Gastroesophageal sphincter (tissue), 4 donors: ENCODE results near the gene CPB2. TPM values are rescaled to one million over a fixed set of nuclear protein-coding genes. Genes with fewer than 3 reads are reported as not detected.

ENCODE experiments used
- ATAC-seq: fragments of 150-250 bp; one replicate; pipeline ENCODE4 v1.9.1; 2016; ENCODE audit warnings: mild to moderate bottlenecking, moderate library complexity
- H3K27ac ChIP-seq, 4 donors: fragments of 200-600 bp; sonication (generic) in 3 of 4; 1 replicate in 3 of 4; 2 replicates in 1 of 4; pipeline ENCODE4 v1.5.1; 2016 to 2019
- H3K27me3 ChIP-seq: fragments of 200-600 bp; sonication (generic); one replicate; pipeline ENCODE4 v1.5.1; 2019
- H3K36me3 ChIP-seq, 2 donors: fragments of 200-600 bp; sonication (generic); one replicate each; pipeline ENCODE4 v1.5.1; 2019; ENCODE audit warnings: control low read depth in 1 of 2
- H3K4me1 ChIP-seq, 3 donors: fragments of 200-600 bp; sonication (generic); 1 replicate in 2 of 3; 2 replicates in 1 of 3; pipeline ENCODE4 v1.5.1; 2016 to 2019; ENCODE audit warnings: control low read depth in 2 of 3
- H3K4me3 ChIP-seq, 2 donors: fragments of 200-600 bp; sonication (generic); one replicate each; pipeline ENCODE4 v1.5.1; 2019; ENCODE audit warnings: mild to moderate bottlenecking in 1 of 2, moderate library complexity in 1 of 2
- H3K9me3 ChIP-seq, 3 donors: fragments of 200-600 bp; sonication (generic); one replicate each; pipeline ENCODE4 v1.5.1; 2017 to 2019; ENCODE audit warnings: control low read depth in 2 of 3
- CTCF ChIP-seq, 4 experiments: fragments of 200-600 bp in 2 of 4; fragments of 450-650 bp in 2 of 4; sonication (generic) in 1 of 4; IDR thresholded peaks; one replicate each; pipeline ENCODE4 v1.5.1; 2017 to 2019; ENCODE audit warnings: antibody characterized with exemption in 4 of 4, mild to moderate bottlenecking in 2 of 4, moderate library complexity in 2 of 4
- EP300 ChIP-seq: sonication (generic); formaldehyde crosslinking; IDR thresholded peaks from one replicate; pipeline ENCODE4 v1.6.1; 2017; ENCODE audit warnings: antibody characterized with exemption, mild to moderate bottlenecking
- POLR2A ChIP-seq, 2 donors: fragments of 450-650 bp; IDR thresholded peaks; one replicate each; pipeline ENCODE4 v1.6.1; 2017; ENCODE audit warnings: antibody characterized with exemption in 2 of 2, mild to moderate bottlenecking in 2 of 2, moderate library complexity in 1 of 2
- POLR2AphosphoS5 ChIP-seq: sonication (generic); formaldehyde crosslinking; IDR thresholded peaks from one replicate; pipeline ENCODE4 v1.6.1; 2017; ENCODE audit warnings: antibody characterized with exemption
- WGBS, 2 donors: methylation state at CpG; one replicate each; pipeline ENCODE4 v1.1.5; 2018; ENCODE audit warnings: low coverage in 1 of 2; 5-methylcytosine and 5-hydroxymethylcytosine counted together
- total RNA-seq, 4 donors: library from RNA; depleted of rRNA; stranded (reverse); fragments of >200 nt; gene quantifications; one replicate each; pipeline ENCODE4 v1.1.0, GENCODE V29; 2016

The CPB2 gene
- total RNA-seq, 4 donors from 2014 or later = not detected

GRCh38 chr13:46082324-46082723 lies 22.5 kb downstream of the CPB2 start:
- no peak for ATAC-seq
- H3K27ac ChIP-seq = no peak overlapping the region
- no peak overlapping the region for H3K4me3 ChIP-seq
- peaks cover 8% of the 10 kb centered on the region for H3K27me3 ChIP-seq
- no peaks in the 10 kb centered on the region for H3K9me3 ChIP-seq
- WGBS, 2 donors = 75 to 94% methylated on average over 1 to 5 of the region's 5 CpGs
- TF ChIP-seq EP300 (no peak), POLR2AphosphoS5 (no peak), CTCF (IDR thresholded peaks at IDR 0.05) (no peak), POLR2A (IDR thresholded peaks at IDR 0.05) (no peak)
- H3K36me3 ChIP-seq = no peaks in the 10 kb centered on the region
- no peaks in the 10 kb centered on the region for H3K4me1 ChIP-seq

- 49 to 88% methylated on average over 1 to 2 of the region's 2 CpGs for WGBS, 2 donors
- Histone ChIP-seq H3K4me3 (no peak overlapping the region), H3K9me3 (no peaks in the 10 kb centered on the region), H3K36me3 (no peaks in the 10 kb centered on the region), H3K4me1 (no peaks in the 10 kb centered on the region), H3K27me3 (no peaks in the 10 kb centered on the region), H3K27ac (no peak overlapping the region)
- no peak for ATAC-seq
- TF ChIP-seq POLR2AphosphoS5 (no peak), POLR2A (IDR thresholded peaks at IDR 0.05) (no peak), EP300 (no peak), CTCF (IDR thresholded peaks at IDR 0.05) (no peak)
These were observed 25.1 kb downstream of the CPB2 start for GRCh38 chr13:46079770-46080169.

GRCh38 chr13:46077265-46077664 lies 27.6 kb downstream of the CPB2 start:
- TF ChIP-seq POLR2A (IDR thresholded peaks at IDR 0.05) (no peak), CTCF (IDR thresholded peaks at IDR 0.05) (no peak), POLR2AphosphoS5 (no peak)
- no peak for ATAC-seq
- no peaks in the 10 kb centered on the region for H3K27me3 ChIP-seq
- no peak overlapping the region for H3K27ac ChIP-seq
- WGBS, 2 donors = 60% methylated on average over 1 of the region's 1 CpG; no CpG with 5 or more reads in 1 of the 2 donors
- H3K4me3 ChIP-seq = no peak overlapping the region
- H3K4me1 ChIP-seq = no peaks in the 10 kb centered on the region
- H3K36me3 ChIP-seq = no peaks in the 10 kb centered on the region
- no peaks in the 10 kb centered on the region for H3K9me3 ChIP-seq

GRCh38 chr13:46076827-46077226 lies 28.0 kb downstream of the CPB2 start:
- H3K9me3 ChIP-seq = no peaks in the 10 kb centered on the region
- H3K4me3 ChIP-seq = no peak overlapping the region
- TF ChIP-seq EP300 (no peak), POLR2AphosphoS5 (no peak), POLR2A (IDR thresholded peaks at IDR 0.05) (no peak), CTCF (IDR thresholded peaks at IDR 0.05) (no peak)
- no peaks in the 10 kb centered on the region for H3K36me3 ChIP-seq
- no peak overlapping the region for H3K27ac ChIP-seq
- H3K4me1 ChIP-seq = no peaks in the 10 kb centered on the region
- 74 to 95% methylated on average over 3 of the region's 3 CpGs for WGBS, 2 donors
- no peaks in the 10 kb centered on the region for H3K27me3 ChIP-seq
- no peak for ATAC-seq

- Histone ChIP-seq H3K4me1 (no peaks in the 10 kb centered on the region), H3K9me3 (no peaks in the 10 kb centered on the region), H3K4me3 (no peak overlapping the region), H3K27ac (no peak overlapping the region), H3K36me3 (no peaks in the 10 kb centered on the region), H3K27me3 (no peaks in the 10 kb centered on the region)
- WGBS, 2 donors = 82 to 86% methylated on average over 1 of the region's 1 CpG
- TF ChIP-seq POLR2A (IDR thresholded peaks at IDR 0.05) = no peak
- TF ChIP-seq POLR2AphosphoS5 = no peak
- no peak for TF ChIP-seq CTCF (IDR thresholded peaks at IDR 0.05)
- TF ChIP-seq EP300 = no peak
- no peak for ATAC-seq
These were observed 29.0 kb downstream of the CPB2 start for GRCh38 chr13:46075811-46076210.
